ENCODE results near the gene FOXP1. TPM values are rescaled to one million over a fixed set of nuclear protein-coding genes. Genes with fewer than 3 reads are reported as not detected.

FOXP1 gene
- total RNA-seq, 1 donor from 2014 or later, result 33.2 TPM

DNA sequence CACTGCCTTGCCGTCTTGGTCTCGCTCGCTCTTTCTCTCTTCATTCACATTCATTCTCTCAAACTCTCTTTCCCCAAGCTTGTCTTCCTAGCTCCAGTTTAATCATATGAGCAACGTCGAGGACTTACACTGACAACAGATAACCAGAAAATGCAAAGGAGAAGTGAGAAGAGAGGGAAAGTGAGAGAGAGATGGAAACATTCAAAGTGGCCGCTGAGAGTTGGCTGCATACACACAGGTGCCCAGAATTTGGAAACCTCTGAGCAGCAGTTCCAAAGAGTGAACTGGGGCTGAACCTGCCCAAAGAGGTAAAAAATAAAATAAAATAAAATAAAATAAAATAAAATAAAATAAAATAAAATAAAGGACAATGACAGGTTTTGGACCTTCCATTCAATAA lies 583.0 kb downstream of the FOXP1 start:
- TF ChIP-seq, protein P1, sequence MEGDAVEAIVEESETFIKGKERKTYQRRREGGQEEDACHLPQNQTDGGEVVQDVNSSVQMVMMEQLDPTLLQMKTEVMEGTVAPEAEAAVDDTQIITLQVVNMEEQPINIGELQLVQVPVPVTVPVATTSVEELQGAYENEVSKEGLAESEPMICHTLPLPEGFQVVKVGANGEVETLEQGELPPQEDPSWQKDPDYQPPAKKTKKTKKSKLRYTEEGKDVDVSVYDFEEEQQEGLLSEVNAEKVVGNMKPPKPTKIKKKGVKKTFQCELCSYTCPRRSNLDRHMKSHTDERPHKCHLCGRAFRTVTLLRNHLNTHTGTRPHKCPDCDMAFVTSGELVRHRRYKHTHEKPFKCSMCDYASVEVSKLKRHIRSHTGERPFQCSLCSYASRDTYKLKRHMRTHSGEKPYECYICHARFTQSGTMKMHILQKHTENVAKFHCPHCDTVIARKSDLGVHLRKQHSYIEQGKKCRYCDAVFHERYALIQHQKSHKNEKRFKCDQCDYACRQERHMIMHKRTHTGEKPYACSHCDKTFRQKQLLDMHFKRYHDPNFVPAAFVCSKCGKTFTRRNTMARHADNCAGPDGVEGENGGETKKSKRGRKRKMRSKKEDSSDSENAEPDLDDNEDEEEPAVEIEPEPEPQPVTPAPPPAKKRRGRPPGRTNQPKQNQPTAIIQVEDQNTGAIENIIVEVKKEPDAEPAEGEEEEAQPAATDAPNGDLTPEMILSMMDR (IDR thresholded peaks at IDR 0.05; ENCODE audit: insufficient read depth, low read length, severe bottlenecking), result no peak
- DNase-seq (ENCODE audit: low read depth) (no peak), FAIRE-seq (no peak)
- Histone ChIP-seq H3K36me3 (ENCODE audit: control insufficient read depth, insufficient read depth, low read length) (no peaks in the 10 kb centered on the region), H3K27me3 (ENCODE audit: control insufficient read depth, insufficient read depth, low read length) (no peaks in the 10 kb centered on the region), H3K4me3 (ENCODE audit: low read depth, low read length) (no peak overlapping the region)

DNA sequence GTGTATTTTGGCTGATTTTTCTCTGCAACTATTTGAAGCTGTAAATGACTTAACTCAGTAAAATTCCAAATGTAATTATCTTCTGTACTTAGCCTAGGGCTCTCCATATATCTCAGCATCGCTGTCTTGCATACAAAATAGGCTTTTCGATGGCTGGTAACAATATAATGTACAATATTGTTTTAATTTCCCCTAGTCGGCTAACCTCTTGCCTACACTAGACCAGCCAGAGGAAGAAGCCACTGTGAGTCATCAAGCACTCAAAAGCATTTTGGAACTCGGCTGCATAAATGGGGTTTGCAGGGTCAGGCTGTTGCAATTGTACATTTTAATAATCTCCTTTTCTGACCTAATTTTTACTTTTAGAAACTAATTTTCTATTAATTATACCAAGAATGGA lies 583.8 kb downstream of the FOXP1 start:
- TF ChIP-seq, protein P1 (IDR thresholded peaks at IDR 0.05; ENCODE audit: insufficient read depth, low read length, severe bottlenecking), result no peak
- H3K36me3 ChIP-seq (ENCODE audit: control insufficient read depth, insufficient read depth, low read length), result no peaks in the 10 kb centered on the region
- FAIRE-seq (no peak), DNase-seq (ENCODE audit: low read depth) (peak; percentile 61)
- H3K4me3 ChIP-seq (ENCODE audit: low read depth, low read length), result no peak overlapping the region
- no peaks in the 10 kb centered on the region for H3K27me3 ChIP-seq (ENCODE audit: control insufficient read depth, insufficient read depth, low read length)

DNA sequence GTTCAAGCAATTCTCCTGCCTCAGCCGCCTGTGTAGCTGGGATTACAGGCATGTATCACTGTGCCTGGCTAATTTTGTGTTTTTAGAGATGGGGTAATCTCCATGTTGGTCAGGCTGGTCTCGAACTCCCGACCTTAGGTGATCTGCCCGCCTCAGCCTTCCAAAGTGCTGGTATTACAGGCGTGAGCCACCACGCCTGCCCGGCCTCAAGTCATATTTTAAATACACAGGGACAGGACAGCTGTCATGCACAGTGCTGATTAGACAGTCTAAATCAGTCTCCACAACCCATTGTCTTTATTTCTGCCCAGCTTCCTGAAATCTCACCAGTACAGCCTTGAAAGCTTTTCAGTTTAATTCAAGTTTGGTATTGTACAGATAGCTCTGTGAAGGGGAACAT lies 587.4 kb downstream of the FOXP1 start:
- Histone ChIP-seq H3K4me3 (ENCODE audit: low read depth, low read length) (no peak overlapping the region), H3K36me3 (ENCODE audit: control insufficient read depth, insufficient read depth, low read length) (no peaks in the 10 kb centered on the region), H3K27me3 (ENCODE audit: control insufficient read depth, insufficient read depth, low read length) (no peaks in the 10 kb centered on the region)
- FAIRE-seq (no peak), DNase-seq (ENCODE audit: low read depth) (no peak)
- TF ChIP-seq, protein P1 (IDR thresholded peaks at IDR 0.05; ENCODE audit: insufficient read depth, low read length, severe bottlenecking), result no peak

DNA sequence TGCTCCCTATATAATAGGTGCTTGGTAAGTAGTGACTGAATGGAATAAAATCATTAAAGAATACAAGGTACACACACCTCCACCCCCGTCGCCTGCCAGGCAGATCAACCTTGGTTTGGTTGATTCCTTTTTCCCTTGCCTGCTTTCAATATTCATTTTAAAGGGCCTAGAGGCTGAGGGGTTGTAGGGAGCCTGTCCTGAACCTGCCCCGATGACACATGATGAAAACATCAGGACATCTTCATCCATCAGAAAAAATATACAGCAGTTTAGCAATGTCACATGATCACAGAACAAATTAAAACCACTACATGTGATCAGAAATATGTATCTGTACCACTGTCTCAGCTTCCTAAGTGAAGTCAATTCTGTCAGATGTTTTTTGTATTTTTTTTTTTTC lies 588.9 kb downstream of the FOXP1 start:
- H3K27me3 ChIP-seq (ENCODE audit: control insufficient read depth, insufficient read depth, low read length), result no peaks in the 10 kb centered on the region
- H3K4me3 ChIP-seq (ENCODE audit: low read depth, low read length), result no peak overlapping the region
- no peak for FAIRE-seq
- TF ChIP-seq, protein P1 (IDR thresholded peaks at IDR 0.05; ENCODE audit: insufficient read depth, low read length, severe bottlenecking), result no peak
- no peak for DNase-seq (ENCODE audit: low read depth)
- H3K36me3 ChIP-seq (ENCODE audit: control insufficient read depth, insufficient read depth, low read length), result no peaks in the 10 kb centered on the region

DNA sequence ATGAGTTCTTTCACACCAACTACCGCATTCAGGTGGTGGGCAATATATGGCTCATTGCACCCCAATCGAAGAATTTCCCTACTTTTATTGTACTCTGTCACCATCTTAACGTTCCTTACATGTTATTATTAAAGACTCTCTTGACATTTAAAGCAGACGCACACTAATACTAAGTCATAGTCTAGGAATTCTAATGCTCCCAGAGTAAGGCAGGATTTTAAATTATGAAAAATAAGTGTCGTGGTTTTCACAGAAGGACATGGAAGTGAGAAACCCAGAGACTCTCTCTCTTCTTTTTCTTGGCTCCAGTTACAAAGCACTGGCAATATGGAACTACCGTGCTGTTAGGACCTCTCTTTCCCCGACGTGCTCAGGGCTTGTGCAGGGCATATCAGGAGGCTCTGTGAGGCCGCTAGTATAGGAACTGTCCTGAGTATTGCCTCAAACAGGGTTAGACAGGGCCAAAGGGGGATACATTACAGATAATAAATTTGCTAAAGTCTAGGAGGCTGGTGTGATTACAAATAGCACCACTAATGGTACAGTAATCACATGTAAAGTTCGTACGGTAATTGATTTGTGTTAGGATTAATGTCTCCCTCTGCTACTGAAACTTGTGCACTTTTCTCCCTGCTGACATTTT lies 590.8 kb downstream of the FOXP1 start:
- H3K4me3 ChIP-seq (ENCODE audit: low read depth, low read length), result no peak overlapping the region
- TF ChIP-seq, protein P1 (IDR thresholded peaks at IDR 0.05; ENCODE audit: insufficient read depth, low read length, severe bottlenecking), result no peak
- DNase-seq (ENCODE audit: low read depth) (no peak), FAIRE-seq (no peak)
- peaks cover under 1% of the 10 kb centered on the region for H3K36me3 ChIP-seq (ENCODE audit: control insufficient read depth, insufficient read depth, low read length)
- no peaks in the 10 kb centered on the region for H3K27me3 ChIP-seq (ENCODE audit: control insufficient read depth, insufficient read depth, low read length)

DNA sequence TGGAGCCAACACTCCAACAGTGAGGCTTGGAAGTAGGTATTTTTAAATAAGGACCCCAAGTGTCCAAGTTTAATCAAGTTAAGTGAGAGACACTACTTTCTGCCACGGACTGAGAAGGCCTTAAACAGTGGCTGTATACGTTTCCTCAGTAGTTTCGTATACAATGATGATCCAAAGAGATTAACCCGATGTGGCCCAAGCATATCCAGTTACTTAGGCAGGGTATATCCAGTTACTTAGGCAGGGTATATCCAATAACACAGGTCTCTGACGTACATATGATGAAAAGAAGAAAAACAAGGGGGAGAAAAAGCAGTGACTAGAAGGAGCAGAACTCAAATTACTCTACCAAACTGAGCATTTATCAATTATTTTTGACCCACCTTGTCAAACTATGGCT lies 591.4 kb downstream of the FOXP1 start:
- DNase-seq (ENCODE audit: low read depth), result no peak
- H3K36me3 ChIP-seq (ENCODE audit: control insufficient read depth, insufficient read depth, low read length), result peaks cover 4% of the 10 kb centered on the region
- H3K4me3 ChIP-seq (ENCODE audit: low read depth, low read length), result no peak overlapping the region
- TF ChIP-seq, protein P1 (IDR thresholded peaks at IDR 0.05; ENCODE audit: insufficient read depth, low read length, severe bottlenecking), result no peak
- no peak for FAIRE-seq
- no peaks in the 10 kb centered on the region for H3K27me3 ChIP-seq (ENCODE audit: control insufficient read depth, insufficient read depth, low read length)

Data from bronchial epithelial cell (primary cell).